Keratinocyte (primary cell): ENCODE results near the gene MYO16. TPM values are rescaled to one million over a fixed set of nuclear protein-coding genes. Genes with fewer than 3 reads are reported as not detected.

Experiments used
- DNase-seq: peaks from one replicate; pipeline ENCODE4 v3.0.0-alpha.2; 2011; ENCODE audit warnings: low read depth, missing footprints, low spot score
- FAIRE-seq: peaks from 2 replicates; lab custom pipeline; 2011; peaks lifted over from hg19 to GRCh38; lab: Jason Lieb, UNC
- H2AFZ ChIP-seq: 2 replicates; pipeline ENCODE4 v1.6.0; 2012; ENCODE audit warnings: low read length, control low read depth, inconsistent platforms; ENCODE audit not compliant: control insufficient read depth
- H3K27ac ChIP-seq: 2 replicates; pipeline ENCODE4 v1.5.1; 2011; ENCODE audit warnings: low read length; ENCODE audit not compliant: control insufficient read depth, insufficient read depth
- H3K27me3 ChIP-seq: 3 replicates; pipeline ENCODE4 v1.6.0; 2011; ENCODE audit warnings: low read length; ENCODE audit not compliant: control insufficient read depth, insufficient read depth; ENCODE audit errors: extremely low read depth
- H3K36me3 ChIP-seq, 2 experiments: 2 replicates in 1 of 2; 3 replicates in 1 of 2; pipeline ENCODE4 v1.5.1; 2011; ENCODE audit warnings: low read length in 2 of 2, mild to moderate bottlenecking in 1 of 2; ENCODE audit not compliant: control insufficient read depth in 2 of 2, insufficient read depth in 2 of 2; ENCODE audit errors: extremely low read depth in 1 of 2
- H3K4me1 ChIP-seq: 3 replicates; pipeline ENCODE4 v1.5.1; 2011; ENCODE audit warnings: low read length; ENCODE audit not compliant: control insufficient read depth, insufficient read depth; ENCODE audit errors: extremely low read depth
- H3K4me2 ChIP-seq: 3 replicates; pipeline ENCODE4 v1.6.0; 2011; ENCODE audit warnings: low read depth, low read length; ENCODE audit not compliant: control insufficient read depth, insufficient read depth; ENCODE audit errors: extremely low read depth
- H3K4me3 ChIP-seq, 3 experiments: fragments of 200-600 bp in 1 of 3; sonication (generic) in 1 of 3; 2 replicates in 2 of 3; 3 replicates in 1 of 3; pipeline ENCODE4 v1.5.1; 2011 to 2016; ENCODE audit warnings: low read length in 3 of 3, mild to moderate bottlenecking in 3 of 3, control low read depth in 2 of 3, inconsistent platforms in 1 of 3, low read depth in 1 of 3, mixed read lengths in 1 of 3, mixed run types in 1 of 3, moderate library complexity in 1 of 3; ENCODE audit not compliant: control insufficient read depth in 2 of 3, insufficient read depth in 2 of 3; ENCODE audit errors: extremely low read depth in 1 of 3
- H3K79me2 ChIP-seq: 2 replicates; pipeline ENCODE4 v1.6.0; 2012; ENCODE audit warnings: low read length; ENCODE audit not compliant: control insufficient read depth, insufficient read depth
- H3K9ac ChIP-seq: 3 replicates; pipeline ENCODE4 v1.6.0; 2011; ENCODE audit warnings: low read length; ENCODE audit not compliant: control insufficient read depth, insufficient read depth; ENCODE audit errors: extremely low read depth
- H3K9me1 ChIP-seq: 3 replicates; pipeline ENCODE4 v1.6.0; 2011; ENCODE audit warnings: low read length; ENCODE audit not compliant: control insufficient read depth, insufficient read depth; ENCODE audit errors: extremely low read depth
- H3K9me3 ChIP-seq: 2 replicates; pipeline ENCODE4 v1.5.1; 2012; ENCODE audit warnings: low read depth, low read length; ENCODE audit not compliant: control insufficient read depth
- H4K20me1 ChIP-seq: 3 replicates; pipeline ENCODE4 v1.6.0; 2011; ENCODE audit warnings: low read length; ENCODE audit not compliant: control insufficient read depth, insufficient read depth; ENCODE audit errors: extremely low read depth
- EZH2 ChIP-seq: IDR thresholded peaks from one replicate; pipeline ENCODE4 v1.6.1; 2012; ENCODE audit warnings: inconsistent platforms, mild to moderate bottlenecking, low read length, moderate library complexity
- dilution Hi-C: fragments of 300-500 bp; cut with MboI; formaldehyde crosslinking; loops from one replicate; pipeline ENCODE4 v1.7.0; 2020; ENCODE audit warnings: low sequenced_read_pairs; ENCODE audit not compliant: extremely low pct_ligation_motif_present
- polyA plus RNA-seq, 5 experiments: library from polyadenylated mRNA; depleted of rRNA in 3 of 5; stranded (reverse) in 3 of 5; stranded (forward) in 1 of 5; unstranded in 1 of 5; fragments of >200 nt; gene quantifications; 1 replicate in 1 of 5; 2 replicates in 3 of 5; 3 replicates in 1 of 5; pipeline versions ENCODE4 v1.2.1 to v1.2.3, GENCODE V29; 2011 to 2012; ENCODE audit warnings: missing spikeins in 2 of 5, low read depth in 1 of 5, low replicate concordance in 1 of 5
- TF ChIP-seq, protein P1 (sequence below), 3 experiments: IDR thresholded peaks in 1 of 3; conservative IDR thresholded peaks in 1 of 3; optimal IDR thresholded peaks in 1 of 3; 2 replicates in 2 of 3; 3 replicates in 1 of 3; pipeline versions ENCODE3 to v1.5.1; 2011; ENCODE audit warnings: low read length in 3 of 3, mild to moderate bottlenecking in 3 of 3, moderate library complexity in 2 of 3, control low read depth in 1 of 3, inconsistent platforms in 1 of 3; ENCODE audit not compliant: insufficient read depth in 2 of 3; ENCODE audit errors: extremely low read depth in 1 of 3

The MYO16 gene
- polyA plus RNA-seq, 1 donor (not counting 4 experiments of a cell fraction or from before 2014, with no cell fraction given), result 0.08 TPM

DNA sequence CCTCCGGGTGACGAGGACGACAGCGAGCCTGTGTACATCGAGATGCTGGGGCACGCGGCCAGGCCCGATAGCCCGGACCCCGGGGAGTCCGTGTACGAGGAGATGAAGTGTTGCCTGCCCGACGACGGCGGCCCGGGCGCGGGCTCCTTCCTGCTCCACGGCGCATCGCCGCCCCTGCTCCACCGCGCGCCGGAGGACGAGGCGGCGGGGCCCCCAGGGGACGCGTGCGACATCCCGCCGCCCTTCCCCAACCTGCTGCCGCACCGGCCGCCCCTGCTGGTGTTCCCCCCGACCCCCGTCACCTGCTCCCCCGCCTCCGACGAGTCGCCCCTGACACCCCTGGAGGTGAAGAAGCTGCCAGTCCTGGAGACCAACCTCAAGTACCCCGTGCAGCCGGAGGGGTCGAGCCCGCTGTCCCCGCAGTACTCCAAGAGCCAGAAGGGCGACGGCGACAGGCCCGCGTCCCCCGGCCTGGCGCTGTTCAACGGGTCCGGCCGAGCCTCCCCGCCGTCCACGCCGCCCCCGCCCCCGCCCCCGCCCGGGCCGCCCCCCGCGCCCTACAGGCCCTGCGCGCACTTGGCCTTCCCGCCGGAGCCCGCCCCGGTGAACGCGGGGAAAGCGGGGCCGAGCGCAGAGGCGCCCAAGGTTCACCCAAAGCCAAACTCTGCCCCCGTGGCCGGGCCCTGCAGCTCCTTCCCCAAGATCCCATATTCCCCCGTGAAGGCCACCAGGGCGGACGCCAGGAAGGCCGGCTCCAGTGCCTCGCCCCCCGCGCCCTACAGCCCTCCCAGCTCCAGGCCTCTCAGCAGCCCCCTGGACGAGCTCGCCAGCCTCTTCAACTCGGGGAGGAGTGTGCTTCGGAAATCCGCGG lies 511.3 kb downstream of the MYO16 start:
- dilution Hi-C loops, result no loop called here
- no peaks in the 10 kb centered on the region for H3K79me2 ChIP-seq
- no peaks in the 10 kb centered on the region for H3K36me3 ChIP-seq
- TF ChIP-seq, protein P1, sequence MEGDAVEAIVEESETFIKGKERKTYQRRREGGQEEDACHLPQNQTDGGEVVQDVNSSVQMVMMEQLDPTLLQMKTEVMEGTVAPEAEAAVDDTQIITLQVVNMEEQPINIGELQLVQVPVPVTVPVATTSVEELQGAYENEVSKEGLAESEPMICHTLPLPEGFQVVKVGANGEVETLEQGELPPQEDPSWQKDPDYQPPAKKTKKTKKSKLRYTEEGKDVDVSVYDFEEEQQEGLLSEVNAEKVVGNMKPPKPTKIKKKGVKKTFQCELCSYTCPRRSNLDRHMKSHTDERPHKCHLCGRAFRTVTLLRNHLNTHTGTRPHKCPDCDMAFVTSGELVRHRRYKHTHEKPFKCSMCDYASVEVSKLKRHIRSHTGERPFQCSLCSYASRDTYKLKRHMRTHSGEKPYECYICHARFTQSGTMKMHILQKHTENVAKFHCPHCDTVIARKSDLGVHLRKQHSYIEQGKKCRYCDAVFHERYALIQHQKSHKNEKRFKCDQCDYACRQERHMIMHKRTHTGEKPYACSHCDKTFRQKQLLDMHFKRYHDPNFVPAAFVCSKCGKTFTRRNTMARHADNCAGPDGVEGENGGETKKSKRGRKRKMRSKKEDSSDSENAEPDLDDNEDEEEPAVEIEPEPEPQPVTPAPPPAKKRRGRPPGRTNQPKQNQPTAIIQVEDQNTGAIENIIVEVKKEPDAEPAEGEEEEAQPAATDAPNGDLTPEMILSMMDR (optimal IDR thresholded peaks at IDR 0.05 in 1 of 3, IDR thresholded peaks at IDR 0.05 in 1 of 3, conservative IDR thresholded peaks at IDR 0.05 in 1 of 3; ENCODE audit: extremely low read depth in 1 of 3, insufficient read depth in 2 of 3, low read length in 3 of 3), result no peak
- no peak overlapping the region for H3K4me3 ChIP-seq
- H3K4me1 ChIP-seq, result peaks cover 1% of the 10 kb centered on the region
- no peak overlapping the region for H2AFZ ChIP-seq
- no peaks in the 10 kb centered on the region for H3K27me3 ChIP-seq
- H3K27ac ChIP-seq, result no peak overlapping the region
- H3K9me1 ChIP-seq, result no peaks in the 10 kb centered on the region
- H3K4me2 ChIP-seq, result no peak overlapping the region
- DNase-seq (no peak), FAIRE-seq (no peak)
- H3K9ac ChIP-seq, result no peak overlapping the region
- H4K20me1 ChIP-seq, result no peaks in the 10 kb centered on the region
- no peaks in the 10 kb centered on the region for H3K9me3 ChIP-seq

DNA sequence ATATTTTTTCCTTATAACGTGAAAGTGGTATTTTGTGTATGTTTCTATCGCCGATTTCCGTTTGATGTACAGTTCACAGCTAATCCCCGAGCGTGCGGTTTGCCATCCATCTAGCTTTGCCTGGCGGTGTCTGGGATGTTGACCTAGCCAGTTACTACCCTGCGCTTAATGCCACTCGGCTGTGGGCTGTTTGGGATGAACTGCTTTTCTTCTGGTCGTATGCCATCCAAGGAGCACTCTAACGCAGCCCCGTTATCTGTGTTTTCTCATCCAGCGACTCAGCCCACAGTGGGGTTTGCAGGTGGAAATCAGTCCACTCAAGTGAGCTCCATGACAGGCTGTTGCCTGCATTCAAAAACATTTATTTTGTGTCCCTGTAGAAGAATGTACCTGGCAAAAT lies 512.3 kb downstream of the MYO16 start:
- TF ChIP-seq EZH2, result no peak
- TF ChIP-seq, protein P1 (optimal IDR thresholded peaks at IDR 0.05 in 1 of 3, IDR thresholded peaks at IDR 0.05 in 1 of 3, conservative IDR thresholded peaks at IDR 0.05 in 1 of 3; ENCODE audit: extremely low read depth in 1 of 3, insufficient read depth in 2 of 3, low read length in 3 of 3), result no peak
- FAIRE-seq, result no peak
- H3K36me3 ChIP-seq, result no peaks in the 10 kb centered on the region
- no peak overlapping the region for H2AFZ ChIP-seq
- no peaks in the 10 kb centered on the region for H3K79me2 ChIP-seq
- H3K9me1 ChIP-seq, result no peaks in the 10 kb centered on the region
- no peak overlapping the region for H3K4me2 ChIP-seq
- no peak overlapping the region for H3K4me3 ChIP-seq
- H3K9me3 ChIP-seq, result no peaks in the 10 kb centered on the region
- H3K9ac ChIP-seq, result no peak overlapping the region
- DNase-seq, result no peak
- peaks cover 6% of the 10 kb centered on the region for H3K4me1 ChIP-seq
- no peaks in the 10 kb centered on the region for H4K20me1 ChIP-seq
- no peak overlapping the region for H3K27ac ChIP-seq
- dilution Hi-C loops, result no loop called here
- no peaks in the 10 kb centered on the region for H3K27me3 ChIP-seq
